ENCODE data around the gene PPP6R3. TPM values are rescaled to one million over a fixed set of nuclear protein-coding genes. Genes with fewer than 3 reads are reported as not detected.

Gene PPP6R3
- polyA plus RNA-seq, 1 donor (not counting 4 experiments of a cell fraction or from before 2014, with no cell fraction given) = 50.2 TPM

- no peaks in the 10 kb centered on the region for H3K27me3 ChIP-seq (ENCODE audit: control insufficient read depth, extremely low read depth, insufficient read depth, low read length)
- peaks cover 6% of the 10 kb centered on the region for H3K4me1 ChIP-seq (ENCODE audit: control insufficient read depth, extremely low read depth, insufficient read depth, low read length)
- H3K27ac ChIP-seq (ENCODE audit: control insufficient read depth, insufficient read depth, low read length) = no peak overlapping the region
- H3K9me3 ChIP-seq (ENCODE audit: control insufficient read depth, low read depth, low read length) = no peaks in the 10 kb centered on the region
- no peak overlapping the region for H2AFZ ChIP-seq (ENCODE audit: control insufficient read depth, low read length)
- H3K4me3 ChIP-seq (ENCODE audit: control insufficient read depth in 2 of 3, extremely low read depth in 1 of 3, insufficient read depth in 2 of 3, low read depth in 1 of 3, low read length in 3 of 3) = no peak overlapping the region
- peaks cover 19 to 44% of the 10 kb centered on the region in 2 experiments for H3K36me3 ChIP-seq (ENCODE audit: control insufficient read depth in 2 of 2, extremely low read depth in 1 of 2, insufficient read depth in 2 of 2, low read length in 2 of 2)
- dilution Hi-C loops (cut with MboI; ENCODE audit: extremely low pct_ligation_motif_present, low sequenced_read_pairs) = no loop called here
- no peak for TF ChIP-seq CTCF (optimal IDR thresholded peaks at IDR 0.05 in 1 of 3, IDR thresholded peaks at IDR 0.05 in 1 of 3, conservative IDR thresholded peaks at IDR 0.05 in 1 of 3; ENCODE audit: extremely low read depth in 1 of 3, insufficient read depth in 2 of 3, low read length in 3 of 3)
- TF ChIP-seq EZH2 (IDR thresholded peaks at IDR 0.05; ENCODE audit: low read length) = no peak
- no peak for DNase-seq (ENCODE audit: low read depth, low spot score)
- no peak overlapping the region for H3K9ac ChIP-seq (ENCODE audit: control insufficient read depth, extremely low read depth, insufficient read depth, low read length)
- no peak overlapping the region for H3K4me2 ChIP-seq (ENCODE audit: control insufficient read depth, extremely low read depth, insufficient read depth, low read depth, low read length)
- FAIRE-seq = no peak
- peaks cover 3% of the 10 kb centered on the region for H3K9me1 ChIP-seq (ENCODE audit: control insufficient read depth, extremely low read depth, insufficient read depth, low read length)
- peaks cover 51% of the 10 kb centered on the region for H3K79me2 ChIP-seq (ENCODE audit: control insufficient read depth, insufficient read depth, low read length)
- peaks cover 11% of the 10 kb centered on the region for H4K20me1 ChIP-seq (ENCODE audit: control insufficient read depth, extremely low read depth, insufficient read depth, low read length)
Observed at GRCh38 chr11:68524213-68524612, 63.7 kb downstream of the PPP6R3 start.

- Histone ChIP-seq H3K9me1 (ENCODE audit: control insufficient read depth, extremely low read depth, insufficient read depth, low read length) (peaks cover 3% of the 10 kb centered on the region), H3K36me3 (ENCODE audit: control insufficient read depth in 2 of 2, extremely low read depth in 1 of 2, insufficient read depth in 2 of 2, low read length in 2 of 2) (peaks cover 19 to 43% of the 10 kb centered on the region in 2 experiments), H3K27ac (ENCODE audit: control insufficient read depth, insufficient read depth, low read length) (no peak overlapping the region), H3K9ac (ENCODE audit: control insufficient read depth, extremely low read depth, insufficient read depth, low read length) (no peak overlapping the region), H3K9me3 (ENCODE audit: control insufficient read depth, low read depth, low read length) (no peaks in the 10 kb centered on the region), H3K79me2 (ENCODE audit: control insufficient read depth, insufficient read depth, low read length) (peaks cover 52% of the 10 kb centered on the region), H4K20me1 (ENCODE audit: control insufficient read depth, extremely low read depth, insufficient read depth, low read length) (peaks cover 11% of the 10 kb centered on the region), H3K4me1 (ENCODE audit: control insufficient read depth, extremely low read depth, insufficient read depth, low read length) (peaks cover 6% of the 10 kb centered on the region), H3K27me3 (ENCODE audit: control insufficient read depth, extremely low read depth, insufficient read depth, low read length) (no peaks in the 10 kb centered on the region), H3K4me2 (ENCODE audit: control insufficient read depth, extremely low read depth, insufficient read depth, low read depth, low read length) (no peak overlapping the region), H2AFZ (ENCODE audit: control insufficient read depth, low read length) (no peak overlapping the region), H3K4me3 (ENCODE audit: control insufficient read depth in 2 of 3, extremely low read depth in 1 of 3, insufficient read depth in 2 of 3, low read depth in 1 of 3, low read length in 3 of 3) (no peak overlapping the region)
- dilution Hi-C loops (cut with MboI; ENCODE audit: extremely low pct_ligation_motif_present, low sequenced_read_pairs) = no loop called here
- TF ChIP-seq EZH2 (IDR thresholded peaks at IDR 0.05; ENCODE audit: low read length) = no peak
- TF ChIP-seq CTCF (optimal IDR thresholded peaks at IDR 0.05 in 1 of 3, IDR thresholded peaks at IDR 0.05 in 1 of 3, conservative IDR thresholded peaks at IDR 0.05 in 1 of 3; ENCODE audit: extremely low read depth in 1 of 3, insufficient read depth in 2 of 3, low read length in 3 of 3) = no peak
- FAIRE-seq (no peak), DNase-seq (ENCODE audit: low read depth, low spot score) (no peak)
Observed at GRCh38 chr11:68524681-68525080, 64.1 kb downstream of the PPP6R3 start.
